Heart right ventricle (tissue), 16 donors: ENCODE data around the gene RAPSN. TPM values are rescaled to one million over a fixed set of nuclear protein-coding genes. Genes with fewer than 3 reads are reported as not detected.

Experiments used
- ATAC-seq, 8 donors: fragments of 200-7000 bp; cut with Tn5 transposase; one replicate each; pipeline ENCODE4 v1.9.1; 2020; ENCODE audit warnings: mild to moderate bottlenecking in 8 of 8, moderate library complexity in 8 of 8, moderate number of reproducible peaks in 1 of 8
- DNase-seq, 2 donors: peaks; one replicate each; pipeline ENCODE4 v3.0.0-alpha.2; 2020
- H3K27ac ChIP-seq, 10 donors: fragments of 200-600 bp; sonication (generic) in 2 of 10; one replicate each; pipeline versions ENCODE4 v1.5.0 to v1.8.0; 2020 to 2022; ENCODE audit warnings: mild to moderate bottlenecking in 3 of 10
- H3K27me3 ChIP-seq, 7 donors: fragments of 200-600 bp; one replicate each; pipeline ENCODE4 v1.8.0; 2021 to 2022; ENCODE audit warnings: mild to moderate bottlenecking in 2 of 7
- H3K36me3 ChIP-seq, 9 donors: fragments of 200-600 bp; sonication (generic) in 1 of 9; one replicate each; pipeline versions ENCODE4 v1.5.0 to v1.8.0; 2020 to 2022; ENCODE audit warnings: mild to moderate bottlenecking in 2 of 9
- H3K4me1 ChIP-seq, 9 donors: fragments of 200-600 bp; sonication (generic) in 1 of 9; one replicate each; pipeline versions ENCODE4 v1.5.0 to v1.8.0; 2020 to 2022; ENCODE audit warnings: mild to moderate bottlenecking in 4 of 9
- H3K4me3 ChIP-seq, 10 donors: fragments of 200-600 bp; sonication (generic) in 2 of 10; one replicate each; pipeline versions ENCODE4 v1.5.0 to v1.8.0; 2020 to 2022; ENCODE audit warnings: mild to moderate bottlenecking in 7 of 10, moderate library complexity in 2 of 10
- H3K9me3 ChIP-seq, 11 donors: fragments of 200-600 bp in 10 of 11; sonication (generic) in 2 of 11; one replicate each; pipeline versions ENCODE4 v1.5.0 to v1.8.0; 2013 to 2022; ENCODE audit warnings: mild to moderate bottlenecking in 2 of 11, control low read depth in 1 of 11, moderate library complexity in 1 of 11
- WGBS, 2 donors: extraction: QIAGEN DNeasy Blood & Tissue Kit; methylation state at CpG; one replicate each; pipeline ENCODE4 v1.1.7; 2013; ENCODE audit warnings: inconsistent platforms in 1 of 2; 5-methylcytosine and 5-hydroxymethylcytosine counted together
- intact Hi-C, 10 donors: fragments of 100-400 bp; cut with DNase I; formaldehyde crosslinking; loops; one replicate each; pipeline versions ENCODE4 v1.11.1 to v1.14.2; 2022
- polyA plus RNA-seq, 2 donors: library from polyadenylated mRNA; stranded (reverse); fragments of 200-250 nt; gene quantifications; one replicate each; pipeline ENCODE4 v1.2.3, GENCODE V29; 2013
- total RNA-seq, 10 donors: library from RNA; stranded (reverse); fragmentation: NEBNext Ultra II Directional in 3 of 10; extraction: Animal tissue kit (Norgen Biotek cat#: 25700) in 3 of 10; gene quantifications; one replicate each; pipeline versions ENCODE4 v1.2.1 to v1.2.4, GENCODE V29; 2021 to 2023
- TF ChIP-seq, protein P1 (sequence below), 9 donors: fragments of 200-600 bp; sonication (generic) in 2 of 9; IDR thresholded peaks; one replicate each; pipeline versions ENCODE4 v1.5.0 to v1.8.0; 2021 to 2022; ENCODE audit warnings: antibody characterized with exemption in 9 of 9, mild to moderate bottlenecking in 5 of 9, moderate library complexity in 1 of 9
- donor health status: Arrhythmogenic right ventricular cardiomyopathy.
- donor health status: ischemic (EF 13 %, LVEDD 7.1; RV severe dilation, severe dysfunction).
- donor health status: healthy with polysubstance abuse.
- donor health status: DM: no; HTN: yes; CAD: no.
- donor health status: DM: no; HTN: no; CAD: no.
- donor health status: ischemic (EF 25% LVEDD 6.9; RV normal size, moderate dysfunction).
- donor health status: ischemic (EF 25% LVEDD 5.7; RV mildly dilated, moderate dysfunction).
- donor health status: healthy.
- donor health status: DM: yes; HTN: yes; CAD: no.
- donor health status: Ischemic cardiomyopathy.
- donor health status: ischemic (EF 35%, LVEDD 5.7; RV mildly dilated, moderate dysfunction).
- donor health status: nonischemic (EF 11% LVEDD 7.7; RV severe dilation, severe dysfunction).
- donor health status: DM: yes; HTN: yes; CAD: no.
- donor health status: PGD.
- donor health status: ischemic (EF 29% LVEDD 5.4; RV normal size, mild dysfunction).
- donor health status: nonischemic (EF 23%, LVEDD 6.1; RV moderate dilation, normal function).

RAPSN gene
- total and polyA plus RNA-seq, 12 donors, result 0.33 to 10.2 (median 4.0) TPM

DNA sequence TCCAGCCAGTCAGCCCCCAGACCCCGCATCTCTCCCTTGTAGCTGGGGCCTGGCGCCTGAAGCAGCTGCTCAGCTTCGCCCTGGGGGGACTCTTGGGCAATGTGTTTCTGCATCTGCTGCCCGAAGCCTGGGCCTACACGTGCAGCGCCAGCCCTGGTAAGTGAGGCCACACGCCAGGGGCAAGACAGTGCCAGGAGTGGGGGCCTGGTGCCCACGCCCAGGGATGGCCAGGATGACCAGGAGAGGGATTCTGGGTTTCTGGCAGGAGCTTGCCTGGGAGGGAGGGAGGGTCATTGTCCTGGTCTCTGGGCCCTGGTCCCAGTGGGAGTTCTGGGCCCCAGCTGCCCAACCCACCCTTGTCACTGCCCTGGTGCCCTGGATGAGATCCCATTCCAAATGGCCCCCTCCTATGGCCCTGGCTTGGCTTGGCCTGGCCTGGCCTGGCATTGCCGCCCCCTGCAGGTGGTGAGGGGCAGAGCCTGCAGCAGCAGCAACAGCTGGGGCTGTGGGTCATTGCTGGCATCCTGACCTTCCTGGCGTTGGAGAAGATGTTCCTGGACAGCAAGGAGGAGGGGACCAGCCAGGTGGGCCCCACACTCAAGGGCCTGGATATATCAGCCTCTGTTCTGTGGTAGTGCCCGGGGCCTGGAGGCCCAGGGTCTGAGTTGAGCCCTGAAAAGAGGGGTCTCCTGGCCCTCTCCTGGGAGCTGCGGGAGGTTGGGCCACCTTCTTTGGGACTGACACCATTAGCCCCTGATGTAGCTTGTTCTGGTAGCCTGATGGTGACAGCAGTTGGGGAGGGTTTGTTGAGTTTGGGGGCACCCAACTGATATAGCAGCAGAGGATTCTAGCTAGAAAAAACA, 36.8 kb downstream of the RAPSN start:
- H3K9me3 ChIP-seq, result no peaks in the 10 kb centered on the region
- DNase-seq (peak in 1 of 2 donors; percentile 65), ATAC-seq (no peak)
- TF ChIP-seq, protein P1, sequence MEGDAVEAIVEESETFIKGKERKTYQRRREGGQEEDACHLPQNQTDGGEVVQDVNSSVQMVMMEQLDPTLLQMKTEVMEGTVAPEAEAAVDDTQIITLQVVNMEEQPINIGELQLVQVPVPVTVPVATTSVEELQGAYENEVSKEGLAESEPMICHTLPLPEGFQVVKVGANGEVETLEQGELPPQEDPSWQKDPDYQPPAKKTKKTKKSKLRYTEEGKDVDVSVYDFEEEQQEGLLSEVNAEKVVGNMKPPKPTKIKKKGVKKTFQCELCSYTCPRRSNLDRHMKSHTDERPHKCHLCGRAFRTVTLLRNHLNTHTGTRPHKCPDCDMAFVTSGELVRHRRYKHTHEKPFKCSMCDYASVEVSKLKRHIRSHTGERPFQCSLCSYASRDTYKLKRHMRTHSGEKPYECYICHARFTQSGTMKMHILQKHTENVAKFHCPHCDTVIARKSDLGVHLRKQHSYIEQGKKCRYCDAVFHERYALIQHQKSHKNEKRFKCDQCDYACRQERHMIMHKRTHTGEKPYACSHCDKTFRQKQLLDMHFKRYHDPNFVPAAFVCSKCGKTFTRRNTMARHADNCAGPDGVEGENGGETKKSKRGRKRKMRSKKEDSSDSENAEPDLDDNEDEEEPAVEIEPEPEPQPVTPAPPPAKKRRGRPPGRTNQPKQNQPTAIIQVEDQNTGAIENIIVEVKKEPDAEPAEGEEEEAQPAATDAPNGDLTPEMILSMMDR (IDR thresholded peaks at IDR 0.05), result peak; percentile 39 to 87 (median 69)
- H3K4me3 ChIP-seq, result no peak overlapping the region
- no peaks in the 10 kb centered on the region for H3K27me3 ChIP-seq
- peak overlapping the region in 1 of 10 donors; percentile 31 for H3K27ac ChIP-seq
- H3K36me3 ChIP-seq, result peaks cover 0 to 65% (median 28%) of the 10 kb centered on the region in 9 donors
- intact Hi-C loops, result loop anchor here in 1 of 10 donors (5.0 kb wide), 1 partner anchor 40 kb away; no protein-coding TSS in a partner anchor
- 75 to 80% methylated on average over 12 of the region's 12 CpGs for WGBS, 2 donors
- H3K4me1 ChIP-seq, result peaks cover 24 to 79% (median 58%) of the 10 kb centered on the region in 9 donors

DNA sequence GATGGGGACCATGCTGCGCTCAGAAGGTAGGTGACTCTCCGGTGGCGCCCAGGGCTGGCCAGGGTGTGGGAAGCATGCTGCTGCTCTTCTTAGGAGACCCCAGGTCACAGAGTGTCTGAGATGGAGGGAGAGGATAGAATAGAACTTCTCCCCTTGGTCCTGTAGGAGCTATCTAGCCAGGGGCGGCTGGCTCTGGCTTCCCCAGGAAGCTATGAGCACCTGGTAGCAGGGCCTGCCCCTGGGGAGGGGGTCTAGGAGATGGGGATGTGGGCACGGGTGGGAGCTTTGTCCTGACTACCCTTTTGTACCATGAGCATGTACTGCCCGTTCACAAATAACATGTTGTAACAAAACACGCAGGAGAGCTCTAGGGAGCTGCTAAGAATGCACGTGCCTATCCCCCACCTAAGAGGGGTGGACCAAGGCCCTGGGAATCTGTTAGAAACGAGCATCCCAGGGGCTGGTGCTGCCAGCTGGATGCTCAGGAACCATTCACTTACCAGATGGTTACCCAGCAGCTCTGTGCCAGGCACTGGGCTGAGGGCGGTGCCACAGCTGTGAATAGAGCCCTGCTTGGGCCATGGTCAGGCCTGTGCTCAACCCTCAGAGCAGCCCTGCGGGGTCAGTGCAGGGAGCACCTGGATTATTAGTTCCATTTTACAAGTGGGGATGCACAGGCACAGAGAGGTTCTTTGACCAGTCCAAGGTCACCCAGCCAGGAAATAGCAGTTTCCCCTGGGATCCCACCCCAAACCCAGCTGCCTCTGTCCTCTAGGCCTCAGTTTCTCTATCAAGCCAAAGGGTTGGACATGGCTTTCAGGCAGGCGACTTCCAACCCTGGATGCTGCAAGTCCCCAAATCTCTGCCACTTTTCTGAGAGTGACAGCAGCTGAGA, 38.3 kb downstream of the RAPSN start:
- H3K4me3 ChIP-seq, result peak overlapping the region in 4 of 10 donors; percentile 74 to 86 (median 82)
- H3K36me3 ChIP-seq, result peaks cover 0 to 55% (median 26%) of the 10 kb centered on the region in 9 donors
- DNase-seq, result no peak
- no peaks in the 10 kb centered on the region for H3K9me3 ChIP-seq
- peaks cover 13 to 68% (median 51%) of the 10 kb centered on the region in 9 donors for H3K4me1 ChIP-seq
- 80 to 83% methylated on average over 12 of the region's 12 CpGs for WGBS, 2 donors
- TF ChIP-seq, protein P1 (IDR thresholded peaks at IDR 0.05), result no peak
- ATAC-seq, result no peak
- intact Hi-C loops, result loop anchor here in 1 of 10 donors (5.0 kb wide), 1 partner anchor 38 kb away; no protein-coding TSS in a partner anchor
- H3K27ac ChIP-seq, result peak overlapping the region in 6 of 10 donors; percentile 92 to 98 (median 96)
- H3K27me3 ChIP-seq, result no peaks in the 10 kb centered on the region

DNA sequence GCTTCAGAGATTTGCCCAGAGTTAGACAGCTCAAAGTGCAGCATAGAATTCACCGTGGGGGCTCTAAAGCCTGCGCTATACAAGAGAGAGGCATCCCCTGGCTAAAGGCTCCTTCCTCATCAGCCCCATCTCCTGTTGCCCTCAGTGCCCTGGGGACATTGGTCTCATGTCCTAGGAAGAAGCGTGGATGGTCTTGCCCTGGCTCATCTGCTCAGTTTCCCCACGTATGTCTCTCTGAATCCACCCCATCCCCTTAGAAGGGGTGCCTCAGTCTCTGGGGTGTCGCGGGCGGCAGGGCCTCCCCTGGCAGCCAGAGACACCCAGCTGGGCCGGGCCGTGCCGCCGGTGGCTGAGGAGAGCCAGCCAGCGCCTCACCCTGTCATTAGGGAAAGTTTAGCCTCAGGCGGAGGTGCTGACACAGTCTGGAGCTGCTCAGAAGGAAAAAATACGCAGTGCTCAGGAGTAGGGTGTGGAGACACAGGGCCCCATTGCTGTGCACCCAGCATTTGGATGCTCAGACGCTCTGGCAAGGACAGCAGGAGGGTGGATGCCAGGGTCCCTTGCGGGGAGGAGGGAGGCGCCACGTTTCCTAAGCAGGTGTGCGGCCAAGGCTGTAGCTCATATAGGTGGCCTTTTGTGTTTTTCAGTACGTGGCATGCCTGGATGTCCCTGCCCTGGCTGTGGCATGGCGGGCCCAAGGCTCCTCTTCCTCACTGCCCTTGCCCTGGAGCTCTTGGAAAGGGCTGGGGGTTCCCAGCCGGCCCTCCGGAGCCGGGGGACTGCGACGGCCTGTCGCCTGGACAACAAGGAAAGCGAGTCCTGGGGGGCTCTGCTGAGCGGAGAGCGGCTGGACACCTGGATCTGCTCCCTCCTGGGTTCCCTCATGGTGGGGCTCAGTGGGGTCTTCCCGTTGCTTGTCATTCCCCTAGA, 39.2 kb downstream of the RAPSN start:
- intact Hi-C loops, result loop anchor here in 6 of 10 donors (2.0 to 5.0 kb wide), 4 partner anchors 17 to 232 kb away; partner anchors contain the start of genes PSMC3 (in 2 of the 6) and ARFGAP2 (in 1 of the 6)
- peaks cover 0 to 46% (median 17%) of the 10 kb centered on the region in 9 donors for H3K36me3 ChIP-seq
- ATAC-seq (peak in 2 of 8 donors; percentile 3), DNase-seq (no peak)
- peaks cover 11 to 59% (median 42%) of the 10 kb centered on the region in 9 donors for H3K4me1 ChIP-seq
- H3K9me3 ChIP-seq, result no peaks in the 10 kb centered on the region
- WGBS, 2 donors, result 64 to 70% methylated on average over 31 of the region's 31 CpGs
- H3K27ac ChIP-seq, result peak overlapping the region in 9 of 10 donors; percentile 91 to 98 (median 94)
- TF ChIP-seq, protein P1 (IDR thresholded peaks at IDR 0.05), result no peak
- H3K27me3 ChIP-seq, result no peaks in the 10 kb centered on the region
- peak overlapping the region; percentile 59 to 86 (median 77) for H3K4me3 ChIP-seq
